Effector memory CD4-positive, alpha-beta T cell (primary cell): Measurements from ENCODE around the gene KCTD13.
"Not testable (repeated sequence)": the region's sequence is repeated elsewhere in the genome, so short reads cannot be mapped to it uniquely, and the experiment has no call there.

ENCODE experiments used
- DNase-seq, 3 donors: peaks; one replicate each; pipeline ENCODE4 v3.0.0-alpha.2; 2020
- H3K27ac ChIP-seq: 2 replicates; pipeline ENCODE4 v1.7.0; 2013; ENCODE audit warnings: mild to moderate bottlenecking, low read length, moderate library complexity; ENCODE audit not compliant: insufficient read depth, poor library complexity, severe bottlenecking
- H3K27me3 ChIP-seq: replicated peaks from 2 replicates; pipeline ENCODE4 v1.7.0; 2013; ENCODE audit warnings: mild to moderate bottlenecking, low read length; ENCODE audit not compliant: insufficient read depth, control insufficient read depth, poor library complexity, severe bottlenecking
- H3K36me3 ChIP-seq: 2 replicates; pipeline ENCODE4 v1.7.0; 2013; ENCODE audit warnings: mild to moderate bottlenecking, low read length, moderate library complexity; ENCODE audit not compliant: control insufficient read depth, insufficient read depth
- H3K4me1 ChIP-seq: 2 replicates; pipeline ENCODE4 v1.7.0; 2013; ENCODE audit warnings: low read length, mild to moderate bottlenecking; ENCODE audit not compliant: control insufficient read depth, insufficient read depth, poor library complexity, severe bottlenecking
- H3K4me3 ChIP-seq: 2 replicates; pipeline ENCODE4 v1.7.0; 2013; ENCODE audit warnings: low read length, low read depth, mild to moderate bottlenecking; ENCODE audit not compliant: insufficient read depth, poor library complexity, severe bottlenecking
- H3K9me3 ChIP-seq: 2 replicates; pipeline ENCODE4 v1.7.0; 2013; ENCODE audit warnings: mild to moderate bottlenecking, low read length, moderate library complexity; ENCODE audit not compliant: control insufficient read depth

KCTD13 gene

GRCh38 chr16:29921034-29921385, 5.0 kb downstream of the KCTD13 start:
- Histone ChIP-seq H3K27ac (no peak overlapping the region), H3K27me3 (no peaks in the 10 kb centered on the region), H3K4me3 (no peak overlapping the region), H3K36me3 (peaks cover 49% of the 10 kb centered on the region), H3K4me1 (no peaks in the 10 kb centered on the region), H3K9me3 (no peaks in the 10 kb centered on the region)
- DNase-seq: no peak

GRCh38 chr16:29920288-29921033, 5.6 kb downstream of the KCTD13 start:
- Histone ChIP-seq H3K4me1 (no peaks in the 10 kb centered on the region), H3K27me3 (no peaks in the 10 kb centered on the region), H3K9me3 (no peaks in the 10 kb centered on the region), H3K27ac (no peak overlapping the region), H3K4me3 (no peak overlapping the region), H3K36me3 (peaks cover 49% of the 10 kb centered on the region)
- DNase-seq: no peak

- no peak for DNase-seq
- no peaks in the 10 kb centered on the region for H3K27me3 ChIP-seq
- H3K4me3 ChIP-seq: no peak overlapping the region
- H3K36me3 ChIP-seq: peaks cover 43% of the 10 kb centered on the region
- no peak overlapping the region for H3K27ac ChIP-seq
- H3K9me3 ChIP-seq: no peaks in the 10 kb centered on the region
- no peaks in the 10 kb centered on the region for H3K4me1 ChIP-seq
Observed at GRCh38 chr16:29916979-29917378, 9.0 kb downstream of the KCTD13 start.

- no peak for DNase-seq
- Histone ChIP-seq H3K36me3 (peaks cover 31% of the 10 kb centered on the region), H3K9me3 (no peaks in the 10 kb centered on the region), H3K4me1 (no peaks in the 10 kb centered on the region), H3K4me3 (no peak overlapping the region), H3K27ac (no peak overlapping the region), H3K27me3 (no peaks in the 10 kb centered on the region)
Observed at GRCh38 chr16:29915590-29916247, 10.3 kb downstream of the KCTD13 start.

- no peak for DNase-seq
- peaks cover 12% of the 10 kb centered on the region for H3K36me3 ChIP-seq
Observed at GRCh38 chr16:29913514-29913913, 12.5 kb downstream of the KCTD13 start.

GRCh38 chr16:29912087-29912486, 13.9 kb downstream of the KCTD13 start:
- Histone ChIP-seq H3K4me3 (no peak overlapping the region), H3K9me3 (no peaks in the 10 kb centered on the region)

More at GRCh38 chr16:29913514-29913913, 12.5 kb downstream of the KCTD13 start:
- Histone ChIP-seq H3K27me3 (no peaks in the 10 kb centered on the region), H3K27ac (no peak overlapping the region), H3K4me1 (no peaks in the 10 kb centered on the region), H3K9me3 (no peaks in the 10 kb centered on the region), H3K4me3 (no peak overlapping the region)

GRCh38 chr16:29911676-29912010, 14.4 kb downstream of the KCTD13 start:
- Histone ChIP-seq H3K36me3 (peaks cover 7% of the 10 kb centered on the region), H3K27ac (no peak overlapping the region), H3K4me3 (no peak overlapping the region), H3K9me3 (no peaks in the 10 kb centered on the region), H3K4me1 (no peaks in the 10 kb centered on the region), H3K27me3 (no peaks in the 10 kb centered on the region)
- DNase-seq: no peak

More at GRCh38 chr16:29912087-29912486, 13.9 kb downstream of the KCTD13 start:
- DNase-seq: no peak
- Histone ChIP-seq H3K36me3 (peaks cover 7% of the 10 kb centered on the region), H3K4me1 (no peaks in the 10 kb centered on the region), H3K27ac (no peak overlapping the region), H3K27me3 (no peaks in the 10 kb centered on the region)

- Histone ChIP-seq H3K9me3 (no peaks in the 10 kb centered on the region), H3K4me1 (no peaks in the 10 kb centered on the region), H3K27ac (no peak overlapping the region), H3K27me3 (no peaks in the 10 kb centered on the region), H3K4me3 (no peak overlapping the region), H3K36me3 (peaks cover 7% of the 10 kb centered on the region)
- DNase-seq: no peak
Observed at GRCh38 chr16:29910819-29911675, 15.0 kb downstream of the KCTD13 start.

- H3K27ac ChIP-seq, H3K36me3 ChIP-seq: not testable (repeated sequence)
Observed at GRCh38 chr16:29909851-29910250, 16.2 kb downstream of the KCTD13 start.

GRCh38 chr16:29909391-29909790, 16.6 kb downstream of the KCTD13 start:
- H3K27ac ChIP-seq: no peak overlapping the region
- H3K36me3 ChIP-seq: peaks cover 3% of the 10 kb centered on the region
- no peaks in the 10 kb centered on the region for H3K27me3 ChIP-seq
- H3K9me3 ChIP-seq: no peaks in the 10 kb centered on the region
- no peaks in the 10 kb centered on the region for H3K4me1 ChIP-seq
- no peak overlapping the region for H3K4me3 ChIP-seq
- DNase-seq: no peak

More at GRCh38 chr16:29909851-29910250, 16.2 kb downstream of the KCTD13 start:
- not testable (repeated sequence) for H3K27me3 ChIP-seq, DNase-seq, H3K9me3 ChIP-seq, H3K4me1 ChIP-seq, H3K4me3 ChIP-seq
